ENCODE measurements around the gene DCTN4. TPM values are rescaled to one million over a fixed set of nuclear protein-coding genes. Genes with fewer than 3 reads are reported as not detected.

DCTN4 gene
- total RNA-seq, 2 experiments from 2014 or later, result 31.7 to 49.0 TPM

- DNase-seq, result peak; percentile 87
- peaks cover 3% of the 10 kb centered on the region for H3K27me3 Mint-ChIP-seq
- CTCF ChIA-PET, result interaction anchor here (0.6 to 7.0 kb wide), 20 partner anchors 8 to 427 kb away, joined by 3 to 44 read pairs (median 4); partner anchors contain the start of genes DCTN4, IRGM and RBM22
- peak within 1 kb of the TSS; percentile 96 for H3K27ac Mint-ChIP-seq
- no peaks in the 10 kb centered on the region for H3K9me3 Mint-ChIP-seq (ENCODE audit: low read depth)
- intact Hi-C loops (cut with DNase I, micrococcal nuclease), result loop anchor here (1.0 to 5.0 kb wide), 8 partner anchors 12 to 319 kb away; partner anchors contain the start of gene RBM22 (in 1 of the 2)
- ATAC-seq, result peak; percentile 60
- peaks cover 49% of the 10 kb centered on the region for H3K4me1 Mint-ChIP-seq
- H3K4me3 Mint-ChIP-seq, result peak within 1 kb of the TSS; percentile 99
- POLR2A ChIA-PET, result interaction anchor here (0.6 to 1.8 kb wide), 7 partner anchors 10 to 329 kb away, joined by 3 to 9 read pairs (median 3); partner anchors contain the start of genes DCTN4, IRGM and RPS14
- H3K36me3 Mint-ChIP-seq (ENCODE audit: low read depth), result peaks cover 15% of the 10 kb centered on the region
Observed at GRCh38 chr5:150778517-150779396, 19.9 kb upstream of the DCTN4 start, which contains the start of gene SMIM3. SMIM3 (plus strand) TSS chr5:150778757; CDS start chr5:150795441, 16,684 bp downstream.

- intact Hi-C loops (cut with DNase I, micrococcal nuclease), result loop anchor here in 1 of 2 experiments (1.0 to 5.0 kb wide), 3 partner anchors 20 to 216 kb away; partner anchors contain the start of gene RBM22
- CTCF ChIA-PET, result interaction anchor here (0.6 to 7.0 kb wide), 11 partner anchors 9 to 218 kb away, joined by 3 to 44 read pairs (median 9); partner anchors contain the start of genes DCTN4, IRGM and RBM22
- Mint-ChIP-seq H3K4me1 (peaks cover 44% of the 10 kb centered on the region), H3K4me3 (peak overlapping the region; percentile 99), H3K9me3 (ENCODE audit: low read depth) (no peaks in the 10 kb centered on the region), H3K27ac (peak overlapping the region; percentile 74), H3K36me3 (ENCODE audit: low read depth) (peaks cover 15% of the 10 kb centered on the region), H3K27me3 (peaks cover 3% of the 10 kb centered on the region)
- DNase-seq (no peak), ATAC-seq (no peak)
- POLR2A ChIA-PET, result interaction anchor here (1.1 to 1.3 kb wide), 2 partner anchors 11 to 20 kb away, joined by 3 to 4 read pairs; partner anchors contain the start of gene DCTN4
Observed at GRCh38 chr5:150778088-150778516, 19.3 kb upstream of the DCTN4 start.

GRCh38 chr5:150777685-150778084 is 18.9 kb upstream of the DCTN4 start:
- H3K36me3 Mint-ChIP-seq (ENCODE audit: low read depth), result peaks cover 13% of the 10 kb centered on the region
- peak overlapping the region; percentile 74 for H3K27ac Mint-ChIP-seq
- peaks cover 40% of the 10 kb centered on the region for H3K4me1 Mint-ChIP-seq
- no peak for ATAC-seq
- H3K4me3 Mint-ChIP-seq, result peak overlapping the region; percentile 99
- CTCF ChIA-PET, result interaction anchor here (0.6 to 7.0 kb wide), 7 partner anchors 13 to 218 kb away, joined by 3 to 44 read pairs (median 18); partner anchors contain the start of genes DCTN4, IRGM and RBM22
- intact Hi-C loops (cut with DNase I, micrococcal nuclease), result loop anchor here in 1 of 2 experiments (1.0 to 5.0 kb wide), 3 partner anchors 19 to 215 kb away; partner anchors contain the start of gene RBM22
- POLR2A ChIA-PET, result no interaction called here
- peaks cover 3% of the 10 kb centered on the region for H3K27me3 Mint-ChIP-seq
- no peak for DNase-seq
- no peaks in the 10 kb centered on the region for H3K9me3 Mint-ChIP-seq (ENCODE audit: low read depth)

DNA sequence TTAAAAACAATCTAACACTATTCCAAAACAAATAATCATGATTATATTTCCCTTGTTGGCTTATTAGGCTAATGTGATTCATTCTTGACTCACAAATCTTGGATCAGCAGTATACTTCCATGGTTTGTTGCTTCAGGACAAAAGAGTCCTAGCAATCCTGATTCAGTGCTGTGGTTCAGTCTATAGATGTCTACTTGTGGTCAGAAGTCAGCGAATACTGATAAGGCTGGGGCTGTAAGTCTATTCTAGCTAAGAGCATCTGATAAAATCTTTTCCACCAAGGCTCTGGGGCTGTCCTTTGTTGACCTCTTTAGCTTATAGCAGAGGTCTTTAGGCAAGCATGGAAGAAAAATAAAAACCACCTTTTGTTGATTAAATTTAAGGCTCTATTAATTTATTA is 15.3 kb upstream of the DCTN4 start:
- Mint-ChIP-seq H3K27me3 (peaks cover 3% of the 10 kb centered on the region), H3K27ac (no peak overlapping the region), H3K9me3 (ENCODE audit: low read depth) (no peaks in the 10 kb centered on the region), H3K4me3 (no peak overlapping the region), H3K36me3 (ENCODE audit: low read depth) (no peaks in the 10 kb centered on the region), H3K4me1 (peaks cover 11% of the 10 kb centered on the region)
- CTCF ChIA-PET, result interaction anchor here (1.0 kb wide), 1 partner anchor 324 kb away, joined by 3 read pairs; no protein-coding TSS in a partner anchor
- DNase-seq (no peak), ATAC-seq (no peak)
- intact Hi-C loops (cut with DNase I, micrococcal nuclease), result no loop called here
- POLR2A ChIA-PET, result interaction anchor here (0.6 kb wide), 1 partner anchor 33 kb away, joined by 6 read pairs; no protein-coding TSS in a partner anchor

- POLR2A ChIA-PET, result interaction anchor here (0.6 kb wide), 1 partner anchor 164 kb away, joined by 4 read pairs; no protein-coding TSS in a partner anchor
- peaks cover 3% of the 10 kb centered on the region for H3K4me1 Mint-ChIP-seq
- no peak overlapping the region for H3K27ac Mint-ChIP-seq
Observed at GRCh38 chr5:150771034-150771795, 12.4 kb upstream of the DCTN4 start.

DNA sequence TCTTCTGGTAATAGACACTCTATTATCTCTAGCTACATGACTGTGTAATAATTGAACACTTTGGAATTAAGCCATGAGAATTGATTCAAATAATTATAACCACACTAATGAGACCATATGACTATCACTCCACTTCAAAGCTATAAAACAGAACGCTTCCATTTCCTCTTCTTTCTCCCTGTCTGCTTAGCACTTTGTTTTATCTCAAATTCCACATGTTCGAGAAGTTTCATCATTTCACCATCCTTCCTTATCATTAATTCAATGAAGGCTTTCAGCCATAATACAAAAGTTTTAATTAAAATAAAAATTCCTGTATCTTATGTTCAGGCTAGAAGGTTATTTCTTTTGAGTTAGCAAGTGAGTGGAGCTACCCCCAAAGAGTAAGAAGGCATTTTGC is 7.4 kb upstream of the DCTN4 start:
- intact Hi-C loops (cut with DNase I, micrococcal nuclease), result no loop called here
- no peaks in the 10 kb centered on the region for H3K36me3 Mint-ChIP-seq (ENCODE audit: low read depth)
- POLR2A ChIA-PET, result interaction anchor here (0.6 kb wide), 1 partner anchor 62 kb away, joined by 3 read pairs; no protein-coding TSS in a partner anchor
- no peaks in the 10 kb centered on the region for H3K27me3 Mint-ChIP-seq
- no peak overlapping the region for H3K4me3 Mint-ChIP-seq
- H3K27ac Mint-ChIP-seq, result no peak overlapping the region
- peaks cover 4% of the 10 kb centered on the region for H3K4me1 Mint-ChIP-seq
- ATAC-seq (no peak), DNase-seq (no peak)
- CTCF ChIA-PET, result interaction anchor here (0.7 to 1.5 kb wide), 4 partner anchors 9 to 80 kb away, joined by 3 to 5 read pairs (median 4); partner anchors contain the start of genes IRGM and RBM22
- no peaks in the 10 kb centered on the region for H3K9me3 Mint-ChIP-seq (ENCODE audit: low read depth)

More at GRCh38 chr5:150771034-150771795, 12.4 kb upstream of the DCTN4 start:
- intact Hi-C loops (cut with DNase I, micrococcal nuclease), result no loop called here
- Mint-ChIP-seq H3K36me3 (ENCODE audit: low read depth) (no peaks in the 10 kb centered on the region), H3K27me3 (peaks cover 3% of the 10 kb centered on the region), H3K4me3 (no peak overlapping the region), H3K9me3 (ENCODE audit: low read depth) (no peaks in the 10 kb centered on the region)
- no peak for ATAC-seq
- no peak for DNase-seq
- CTCF ChIA-PET, result interaction anchor here (1.3 kb wide), 1 partner anchor 76 kb away, joined by 4 read pairs; the partner anchor contains the start of gene IRGM

GRCh38 chr5:150765799-150766169 is 7.0 kb upstream of the DCTN4 start:
- H3K27me3 Mint-ChIP-seq, result no peaks in the 10 kb centered on the region
- peaks cover 3% of the 10 kb centered on the region for H3K4me1 Mint-ChIP-seq
- intact Hi-C loops (cut with DNase I, micrococcal nuclease), result no loop called here
- ATAC-seq, result no peak
- H3K9me3 Mint-ChIP-seq (ENCODE audit: low read depth), result no peaks in the 10 kb centered on the region
- H3K4me3 Mint-ChIP-seq, result no peak overlapping the region
- ChIA-PET POLR2A (interaction anchor here (0.6 kb wide), 1 partner anchor 61 kb away, joined by 3 read pairs; no protein-coding TSS in a partner anchor), CTCF (interaction anchor here (0.6 to 1.5 kb wide), 4 partner anchors 10 to 81 kb away, joined by 3 to 5 read pairs (median 4); partner anchors contain the start of genes IRGM and RBM22)
- no peak overlapping the region for H3K27ac Mint-ChIP-seq
- DNase-seq, result no peak
- no peaks in the 10 kb centered on the region for H3K36me3 Mint-ChIP-seq (ENCODE audit: low read depth)

DNA sequence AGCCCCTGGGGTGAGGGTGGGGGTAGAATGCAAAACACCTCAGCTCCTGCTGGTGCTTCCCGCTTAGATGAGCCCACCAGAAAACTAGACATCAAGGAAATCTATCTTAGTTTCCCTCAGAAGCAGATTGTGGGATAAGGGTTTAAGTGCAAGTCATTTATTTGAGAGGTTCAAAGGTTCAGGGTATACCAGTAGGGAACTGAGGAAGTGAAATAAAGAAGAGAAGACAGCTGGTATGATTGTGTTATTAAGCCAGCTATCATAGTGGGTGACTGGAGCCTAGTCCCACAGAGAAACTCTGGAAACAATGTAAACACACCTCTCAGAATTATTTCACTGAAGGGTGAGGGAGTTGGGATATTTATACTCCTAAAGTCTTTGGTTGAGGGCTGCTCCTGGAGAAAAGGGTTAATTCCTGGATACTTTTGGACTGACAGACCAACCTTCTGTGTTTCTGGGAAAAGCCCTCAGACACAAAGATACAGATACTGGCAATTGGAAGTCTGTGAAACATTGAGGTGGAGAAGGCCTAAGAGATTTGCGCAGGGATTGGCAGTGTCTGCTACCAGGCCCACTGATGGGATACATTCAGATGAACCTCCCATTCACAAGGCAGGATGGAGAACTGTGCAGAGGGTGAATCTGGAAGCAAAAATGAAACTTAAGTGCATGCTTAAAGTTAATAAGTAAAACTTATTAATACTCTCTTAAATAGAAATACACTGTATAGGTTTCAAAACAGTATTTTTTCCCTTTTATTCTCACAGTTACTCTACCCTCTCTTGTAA is 6.4 kb upstream of the DCTN4 start:
- H3K9me3 Mint-ChIP-seq (ENCODE audit: low read depth), result no peaks in the 10 kb centered on the region
- H3K27me3 Mint-ChIP-seq, result no peaks in the 10 kb centered on the region
- ChIA-PET POLR2A (no interaction called here), CTCF (interaction anchor here (0.6 to 2.9 kb wide), 2 partner anchors 14 to 44 kb away, joined by 3 to 15 read pairs; partner anchors contain the start of gene SMIM3)
- no peak for ATAC-seq
- H3K4me3 Mint-ChIP-seq, result no peak overlapping the region
- intact Hi-C loops (cut with DNase I, micrococcal nuclease), result no loop called here
- H3K27ac Mint-ChIP-seq, result no peak overlapping the region
- H3K4me1 Mint-ChIP-seq, result peaks cover 2% of the 10 kb centered on the region
- DNase-seq, result no peak
- no peaks in the 10 kb centered on the region for H3K36me3 Mint-ChIP-seq (ENCODE audit: low read depth)

DNA sequence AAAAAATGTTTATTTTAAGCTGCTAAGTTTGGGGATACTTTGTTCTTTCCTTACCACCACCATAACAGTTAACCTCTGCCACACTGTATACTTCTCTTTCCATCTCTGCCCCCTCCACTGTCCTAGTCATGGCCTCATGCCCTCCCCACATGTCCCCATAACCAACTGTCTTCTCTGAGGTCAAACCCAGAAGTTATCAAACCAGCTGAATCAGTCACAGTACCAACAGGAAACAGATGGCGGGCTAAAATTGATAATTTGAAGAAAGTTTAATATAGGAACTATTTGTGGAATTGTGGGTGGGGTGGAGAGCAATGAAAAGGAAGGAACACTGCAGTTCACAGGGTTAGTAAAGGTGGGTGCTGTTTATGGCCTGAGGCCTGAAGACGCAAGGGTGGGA is 5.7 kb upstream of the DCTN4 start:
- H3K4me3 Mint-ChIP-seq, result no peak overlapping the region
- no peaks in the 10 kb centered on the region for H3K27me3 Mint-ChIP-seq
- ChIA-PET POLR2A (no interaction called here), CTCF (interaction anchor here (0.8 to 2.9 kb wide), 4 partner anchors 9 to 485 kb away, joined by 3 to 15 read pairs (median 4); partner anchors contain the start of gene SMIM3)
- intact Hi-C loops (cut with DNase I, micrococcal nuclease), result no loop called here
- DNase-seq (no peak), ATAC-seq (no peak)
- H3K9me3 Mint-ChIP-seq (ENCODE audit: low read depth), result no peaks in the 10 kb centered on the region
- H3K4me1 Mint-ChIP-seq, result peaks cover 3% of the 10 kb centered on the region
- no peak overlapping the region for H3K27ac Mint-ChIP-seq
- no peaks in the 10 kb centered on the region for H3K36me3 Mint-ChIP-seq (ENCODE audit: low read depth)
